Activated CD4-positive, alpha-beta T cell treated with anti-CD3 and anti-CD28 coated beads for 4 hours (primary cell): ENCODE data around the gene CFAP45.

Experiments used
- DNase-seq, 2 donors: peaks; one replicate each; pipeline ENCODE4 v3.0.0-alpha.2; 2020

The CFAP45 gene

DNA sequence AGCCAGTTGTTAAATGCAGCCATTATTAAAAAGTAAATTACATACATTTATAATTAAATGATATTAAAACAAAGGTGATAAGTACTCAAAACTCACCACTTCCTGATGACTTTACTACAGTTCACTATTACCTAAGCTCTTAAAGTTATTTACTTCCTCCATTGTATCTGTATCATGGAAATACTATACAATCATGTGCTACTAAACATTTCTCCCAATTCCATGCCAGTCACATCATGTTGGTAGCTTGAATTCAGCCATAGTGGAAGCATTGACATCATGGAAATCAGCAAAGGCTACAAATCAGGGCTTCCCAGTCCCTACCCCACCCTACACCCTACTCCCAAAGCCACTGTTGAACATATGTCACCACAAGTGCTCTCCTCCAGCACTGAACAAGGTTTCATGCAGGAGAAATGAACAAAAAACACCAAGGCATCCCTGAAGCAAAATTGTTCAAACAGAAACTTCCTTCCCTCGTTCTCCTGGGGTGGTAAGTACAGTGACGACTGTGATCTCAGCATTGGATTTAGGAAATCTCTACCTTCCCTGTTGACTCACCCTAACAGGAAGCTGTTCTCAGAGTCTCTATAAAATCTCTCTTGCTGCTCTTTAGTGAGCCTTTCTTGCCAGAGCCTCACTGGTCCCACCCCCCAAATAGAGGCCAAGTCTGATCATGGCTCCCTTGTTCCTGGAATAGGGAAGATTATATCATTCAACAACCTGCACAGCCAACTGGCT, 50.2 kb downstream of the CFAP45 start:
- DNase-seq, result no peak

GRCh38 chr1:159848326-159848725, 51.6 kb downstream of the CFAP45 start:
- DNase-seq, result no peak

DNA sequence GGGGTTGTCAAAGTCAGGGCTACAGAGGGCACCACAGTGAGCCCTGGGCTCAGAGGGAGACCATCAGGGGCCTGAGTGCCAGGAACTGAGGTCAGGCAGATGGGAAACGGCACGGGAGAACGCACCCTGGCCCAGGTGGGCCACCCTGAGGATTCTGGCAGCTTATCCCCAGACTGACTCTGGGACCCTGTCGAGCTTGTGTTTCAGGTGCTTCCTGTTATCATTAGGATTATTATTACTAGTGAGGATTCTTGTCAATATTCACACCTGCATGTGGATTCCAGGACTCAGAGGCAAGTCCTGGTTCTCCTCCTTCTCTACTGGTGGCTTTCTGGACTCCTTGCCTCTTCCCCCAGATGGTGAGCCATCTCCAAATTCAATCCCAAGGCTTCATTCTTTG, 52.7 kb downstream of the CFAP45 start:
- DNase-seq, result no peak

GRCh38 chr1:159845751-159846629, 54.0 kb downstream of the CFAP45 start:
- no peak for DNase-seq

- no peak for DNase-seq
Measured at GRCh38 chr1:159843459-159843858, 56.5 kb downstream of the CFAP45 start.

- no peak for DNase-seq
Measured at GRCh38 chr1:159841749-159842148, 58.2 kb downstream of the CFAP45 start.

DNA sequence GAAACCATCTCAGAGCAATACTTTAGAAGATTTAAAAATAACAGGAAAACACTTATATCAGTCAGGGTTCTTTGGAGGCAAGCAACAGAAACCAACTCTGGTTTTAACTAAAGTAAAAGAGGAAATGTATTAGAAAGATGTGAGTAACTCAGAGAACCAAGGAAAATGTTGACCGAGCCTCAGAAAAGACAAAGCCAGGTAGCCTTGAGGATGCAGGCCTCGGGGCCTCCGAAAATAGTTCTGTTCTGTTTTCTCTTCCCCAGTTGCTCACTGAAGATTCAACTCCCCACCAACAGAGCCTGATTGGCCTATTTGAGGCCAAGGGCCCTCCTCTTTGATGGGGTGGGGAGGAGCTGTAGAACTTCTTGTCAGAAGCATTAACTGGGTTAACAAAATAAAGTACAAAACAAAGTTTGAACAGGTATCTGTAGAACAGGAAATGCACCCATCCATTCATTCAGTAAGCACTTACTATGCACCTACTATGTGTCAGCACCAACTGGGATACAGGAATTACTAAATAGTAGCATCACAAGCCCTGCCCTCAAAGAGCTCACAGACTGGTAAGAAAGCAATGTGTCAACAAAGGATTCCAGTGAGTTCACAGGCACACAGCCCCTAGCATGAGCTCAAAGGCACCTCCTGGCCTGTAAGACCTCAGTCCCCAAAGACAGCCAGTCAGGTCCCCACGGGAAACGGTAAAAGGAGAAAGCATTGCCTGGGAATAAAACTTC, 60.7 kb downstream of the CFAP45 start:
- DNase-seq, result no peak

GRCh38 chr1:159838715-159839114, 61.2 kb downstream of the CFAP45 start:
- DNase-seq, result no peak

GRCh38 chr1:159835862-159836525, 64.0 kb downstream of the CFAP45 start:
- no peak for DNase-seq

DNA sequence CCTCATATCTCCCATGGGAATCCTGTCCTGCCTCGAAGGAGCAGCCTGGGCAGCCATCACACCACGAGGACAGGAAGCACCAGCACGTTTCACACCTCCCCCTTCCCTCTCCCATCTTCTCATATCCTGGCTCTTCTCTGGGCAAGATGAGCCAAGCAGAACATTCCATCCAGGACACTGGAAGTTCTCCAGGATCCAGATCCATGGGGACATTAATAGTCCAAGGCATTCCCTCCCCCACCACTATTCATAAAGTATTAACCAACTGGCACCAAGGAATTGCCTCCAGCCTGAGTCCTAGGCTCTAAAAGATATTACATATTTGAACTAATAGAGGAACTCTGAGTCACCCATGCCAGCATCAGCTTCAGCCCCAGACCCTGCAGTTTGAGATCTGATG, 64.6 kb downstream of the CFAP45 start:
- DNase-seq, result no peak

DNA sequence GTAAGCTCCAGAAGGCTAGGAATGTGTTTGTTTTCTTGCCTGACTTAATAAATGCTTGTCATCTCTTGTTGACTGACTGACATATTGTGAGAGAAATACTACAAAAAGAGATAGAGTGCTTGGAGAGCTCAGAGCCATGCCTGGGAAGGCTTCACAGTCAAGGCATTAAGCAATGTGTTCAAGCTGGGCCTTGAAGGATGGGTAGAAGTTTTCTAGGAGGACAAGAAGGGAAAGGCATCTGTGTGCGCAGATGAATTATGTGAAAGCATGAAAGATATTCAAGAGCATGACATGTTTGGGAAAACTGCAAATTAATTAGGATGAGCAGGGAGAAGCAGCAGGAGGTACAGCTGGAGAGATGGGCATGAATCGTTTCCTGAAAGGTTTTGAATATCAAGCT, 67.7 kb downstream of the CFAP45 start:
- no peak for DNase-seq

GRCh38 chr1:159831412-159832141, 68.4 kb downstream of the CFAP45 start:
- no peak for DNase-seq

DNA sequence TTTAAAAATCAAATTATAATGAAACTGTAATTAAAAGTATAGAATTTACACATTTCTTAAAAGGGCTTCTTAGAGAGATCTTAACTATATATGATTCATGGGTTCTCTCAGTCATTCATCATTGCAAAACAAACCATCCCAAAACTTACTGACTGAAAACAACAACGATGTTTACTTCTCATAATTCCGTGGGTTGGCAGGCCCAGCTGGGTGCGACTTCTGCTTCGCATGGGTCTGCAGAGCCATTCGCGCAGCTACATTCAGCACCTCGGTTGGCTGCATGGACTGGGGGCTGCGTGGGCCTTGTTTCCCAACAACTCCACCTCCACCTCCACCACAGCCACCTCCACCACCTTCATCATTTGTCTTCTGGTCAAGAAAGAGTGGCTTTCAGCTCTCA, 69.2 kb downstream of the CFAP45 start:
- DNase-seq, result no peak

DNA sequence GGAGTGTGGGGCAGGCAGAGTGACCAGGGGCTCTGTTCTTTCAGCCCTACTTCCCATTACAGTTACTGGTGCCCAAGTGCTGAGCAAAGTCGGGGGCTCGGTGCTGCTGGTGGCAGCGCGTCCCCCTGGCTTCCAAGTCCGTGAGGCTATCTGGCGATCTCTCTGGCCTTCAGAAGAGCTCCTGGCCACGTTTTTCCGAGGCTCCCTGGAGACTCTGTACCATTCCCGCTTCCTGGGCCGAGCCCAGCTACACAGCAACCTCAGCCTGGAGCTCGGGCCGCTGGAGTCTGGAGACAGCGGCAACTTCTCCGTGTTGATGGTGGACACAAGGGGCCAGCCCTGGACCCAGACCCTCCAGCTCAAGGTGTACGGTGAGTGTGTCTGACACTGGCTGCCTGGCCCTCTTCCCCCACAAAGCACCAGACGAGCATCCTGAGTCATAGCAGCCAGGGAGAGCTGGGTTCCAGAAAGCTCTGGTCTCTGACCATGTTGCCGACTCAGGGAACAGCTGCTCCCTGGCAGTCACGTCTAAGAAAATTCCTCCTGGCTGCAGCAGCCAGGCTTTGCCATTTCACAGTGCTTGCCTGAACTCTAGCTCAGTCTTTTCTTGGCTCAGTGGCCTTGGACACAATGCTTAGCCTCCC, 70.0 kb downstream of the CFAP45 start:
- no peak for DNase-seq

DNA sequence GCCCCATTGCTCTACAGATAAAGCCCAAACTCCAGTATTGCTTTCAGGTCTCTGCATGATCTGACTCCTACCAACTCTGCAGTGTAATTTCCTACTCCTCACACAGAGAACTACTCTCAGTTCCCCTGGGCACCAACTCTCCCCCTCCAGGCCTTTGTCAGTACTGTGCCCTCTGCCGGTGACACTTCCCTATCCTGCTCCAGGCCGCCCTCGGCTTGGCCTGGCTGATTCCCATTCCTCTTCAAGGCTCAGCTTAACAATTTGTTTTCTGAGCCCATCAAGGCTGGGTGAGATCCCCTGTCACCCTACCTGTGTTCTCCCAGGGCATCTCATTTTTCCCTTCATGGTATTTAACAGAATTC, 70.7 kb downstream of the CFAP45 start:
- no peak for DNase-seq

- no peak for DNase-seq
Measured at GRCh38 chr1:159828581-159829272, 71.2 kb downstream of the CFAP45 start.

- no peak for DNase-seq
Measured at GRCh38 chr1:159828176-159828575, 71.8 kb downstream of the CFAP45 start.

- no peak for DNase-seq
Measured at GRCh38 chr1:159827549-159827948, 72.4 kb downstream of the CFAP45 start.

- DNase-seq, result no peak
Measured at GRCh38 chr1:159827102-159827490, 72.9 kb downstream of the CFAP45 start.

DNA sequence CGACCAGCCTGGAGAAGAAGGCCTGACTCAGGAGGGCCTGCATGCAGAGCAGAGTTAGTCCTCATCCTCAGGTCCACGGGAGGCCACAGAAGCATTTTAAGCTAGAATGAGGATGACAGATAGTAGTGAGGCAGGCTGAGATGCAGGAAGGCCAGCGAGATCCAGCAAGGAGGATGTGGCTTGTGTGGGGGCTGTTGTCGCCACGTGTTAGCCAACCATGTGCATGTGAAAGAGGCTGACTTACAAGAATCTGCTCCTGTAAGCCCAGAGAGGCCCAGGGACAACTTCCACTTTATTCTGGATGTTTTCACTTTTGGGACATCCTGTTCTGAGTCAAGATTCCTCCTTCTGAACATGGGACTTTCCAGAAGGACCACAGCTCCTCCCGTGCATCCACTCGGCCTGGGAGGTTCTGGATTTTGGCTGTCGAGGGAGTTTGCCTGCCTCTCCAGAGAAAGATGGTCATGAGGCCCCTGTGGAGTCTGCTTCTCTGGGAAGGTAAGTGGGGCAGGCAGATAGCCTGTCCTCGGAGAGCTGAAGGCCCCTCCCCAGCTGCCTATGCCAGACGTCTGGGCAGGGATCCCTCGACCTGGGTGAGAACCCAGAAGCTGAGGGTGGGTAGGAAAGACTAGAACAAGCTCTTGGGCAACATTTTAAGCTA, 73.4 kb downstream of the CFAP45 start, which contains the start of gene SLAMF8:
Gene SLAMF8 (plus strand): TSS at position 433 of the 661 bp plus-strand sequence. CDS start 26 bp downstream, at position 459.
- DNase-seq, result peak in 1 of 2 donors; percentile 33
